Measurements from ENCODE around the gene HDC. TPM values are rescaled to one million over a fixed set of nuclear protein-coding genes. Genes with fewer than 3 reads are reported as not detected.

Gene HDC
- total RNA-seq, 1 experiment from 2014 or later, result not detected

DNA sequence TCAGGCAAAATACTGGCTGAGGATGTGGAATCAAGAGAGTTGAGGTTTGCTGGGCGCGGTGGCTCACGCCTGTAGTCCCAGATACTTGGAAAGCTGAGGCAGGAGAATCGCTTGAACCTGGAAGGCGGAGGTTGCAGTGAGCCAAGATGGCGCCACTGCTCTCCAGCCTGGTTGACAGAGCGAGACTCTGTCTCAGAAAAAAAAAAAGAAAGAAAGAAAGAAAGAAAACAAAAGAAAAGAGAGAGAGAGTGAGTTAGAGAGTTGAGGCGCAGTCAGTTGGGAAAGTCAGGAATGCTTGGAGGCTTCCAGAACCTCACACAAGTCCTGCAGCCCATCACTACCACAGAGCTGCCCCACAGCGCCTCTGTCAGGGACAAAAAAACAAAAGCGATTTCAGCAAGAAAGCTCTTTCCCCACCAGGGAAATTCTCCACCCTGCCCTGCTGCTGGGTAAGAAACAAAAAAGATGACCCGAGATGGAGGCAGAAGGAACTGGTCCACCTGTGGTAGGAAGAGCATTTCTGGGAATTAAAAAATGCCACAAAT lies 13.8 kb downstream of the HDC start:
- no peak for TF ChIP-seq CEBPB (IDR thresholded peaks at IDR 0.05; ENCODE audit: low read depth)
- no peak for TF ChIP-seq POLR2AphosphoS5 (IDR thresholded peaks at IDR 0.05; ENCODE audit: low read depth, low read length)
- TF ChIP-seq JUND (IDR thresholded peaks at IDR 0.05), result no peak
- intact Hi-C loops (cut with micrococcal nuclease), result no loop called here
- no peak overlapping the region for H3K4me3 ChIP-seq (replicated peaks in 1 of 2; ENCODE audit: low read depth in 1 of 2, low read length in 2 of 2)
- peaks cover 3% of the 10 kb centered on the region; the same call in 1 of the 2 replicates for H3K27me3 ChIP-seq (ENCODE audit: insufficient read depth, low read length)
- no peak overlapping the region for H3K9ac ChIP-seq (ENCODE audit: low read length)
- POLR2A ChIA-PET, result no interaction called here
- H3K4me2 ChIP-seq (ENCODE audit: low read length), result no peak overlapping the region
- BruUV-seq (replicated peaks), result no TSS peak
- H3K36me3 ChIP-seq (ENCODE audit: control insufficient read depth in 1 of 2, insufficient read depth in 2 of 2, low read length in 2 of 2), result no peaks in the 10 kb centered on the region
- H3K4me1 ChIP-seq (ENCODE audit: control insufficient read depth in 1 of 2, insufficient read depth in 2 of 2, low read length in 2 of 2), result peaks cover 7 to 8% of the 10 kb centered on the region in 2 experiments
- DNase-seq (ENCODE audit: low read depth, low spot score) (no peak), ATAC-seq (no peak)
- H3K27ac ChIP-seq (ENCODE audit: low read depth, low read length), result no peak overlapping the region
- no peak overlapping the region for H2AFZ ChIP-seq (ENCODE audit: low read depth, low read length, poor library complexity, severe bottlenecking)
- H3K79me2 ChIP-seq (ENCODE audit: insufficient read depth, low read length), result no peaks in the 10 kb centered on the region
- RAD21 ChIA-PET (ENCODE audit: low non-redundant PET in 1 of 2, low total read pairs in 2 of 2, uncharacterized antibody in 2 of 2, unreplicated experiment in 2 of 2), result no interaction called here
- H3K9me2 ChIP-seq (ENCODE audit: insufficient read depth), result no peaks in the 10 kb centered on the region
- no peaks in the 10 kb centered on the region for H3K9me3 ChIP-seq (ENCODE audit: control insufficient read depth in 1 of 2, insufficient read depth in 1 of 2, low read depth in 1 of 2, low read length in 2 of 2)
- no peaks in the 10 kb centered on the region for H4K20me1 ChIP-seq (ENCODE audit: insufficient read depth)
- CTCF ChIA-PET, result no interaction called here

DNA sequence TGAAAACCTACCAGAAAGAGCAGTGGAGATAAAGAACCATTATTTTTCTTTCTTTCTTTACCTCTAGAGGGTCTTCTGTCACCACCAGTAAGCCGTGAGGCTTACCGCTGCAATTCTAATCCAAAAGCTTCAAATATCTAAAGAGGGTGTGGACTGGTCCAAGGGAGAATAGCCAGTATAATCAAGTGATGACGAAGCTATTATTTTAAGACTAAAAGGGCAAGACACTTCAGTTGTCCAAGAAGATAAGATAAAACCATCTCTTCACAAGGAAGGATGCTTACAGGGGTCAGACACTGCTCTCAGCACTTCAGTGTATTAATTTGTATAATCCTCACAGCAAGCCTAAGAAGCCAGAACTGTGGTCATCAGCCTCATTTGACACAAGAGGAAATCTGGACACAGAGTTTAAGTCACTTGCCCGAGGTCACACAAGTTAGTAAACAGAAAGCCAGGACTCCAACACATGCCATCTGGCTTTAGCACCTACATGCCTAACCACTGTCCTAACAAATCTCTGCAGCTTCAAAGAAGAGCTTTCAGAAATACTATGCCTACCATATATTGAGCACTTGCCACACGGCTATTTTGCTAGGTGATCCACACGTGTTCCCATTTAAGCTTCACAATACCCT lies 14.6 kb downstream of the HDC start:
- Histone ChIP-seq H3K4me3 (replicated peaks in 1 of 2; ENCODE audit: low read depth in 1 of 2, low read length in 2 of 2) (no peak overlapping the region), H3K4me2 (ENCODE audit: low read length) (no peak overlapping the region)
- CTCF ChIA-PET, result no interaction called here
- TF ChIP-seq EGR1 (IDR thresholded peaks at IDR 0.05; ENCODE audit: low read depth), result no peak
- TF ChIP-seq EZH2 (IDR thresholded peaks at IDR 0.05), result no peak
- no peak for TF ChIP-seq SIN3A (IDR thresholded peaks at IDR 0.05; ENCODE audit: low read depth)
- TF ChIP-seq, protein P1, sequence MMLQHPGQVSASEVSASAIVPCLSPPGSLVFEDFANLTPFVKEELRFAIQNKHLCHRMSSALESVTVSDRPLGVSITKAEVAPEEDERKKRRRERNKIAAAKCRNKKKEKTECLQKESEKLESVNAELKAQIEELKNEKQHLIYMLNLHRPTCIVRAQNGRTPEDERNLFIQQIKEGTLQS (IDR thresholded peaks at IDR 0.05), result no peak
- TF ChIP-seq POLR2AphosphoS5 (IDR thresholded peaks at IDR 0.05; ENCODE audit: low read depth, low read length), result no peak
- TF ChIP-seq, protein P2, sequence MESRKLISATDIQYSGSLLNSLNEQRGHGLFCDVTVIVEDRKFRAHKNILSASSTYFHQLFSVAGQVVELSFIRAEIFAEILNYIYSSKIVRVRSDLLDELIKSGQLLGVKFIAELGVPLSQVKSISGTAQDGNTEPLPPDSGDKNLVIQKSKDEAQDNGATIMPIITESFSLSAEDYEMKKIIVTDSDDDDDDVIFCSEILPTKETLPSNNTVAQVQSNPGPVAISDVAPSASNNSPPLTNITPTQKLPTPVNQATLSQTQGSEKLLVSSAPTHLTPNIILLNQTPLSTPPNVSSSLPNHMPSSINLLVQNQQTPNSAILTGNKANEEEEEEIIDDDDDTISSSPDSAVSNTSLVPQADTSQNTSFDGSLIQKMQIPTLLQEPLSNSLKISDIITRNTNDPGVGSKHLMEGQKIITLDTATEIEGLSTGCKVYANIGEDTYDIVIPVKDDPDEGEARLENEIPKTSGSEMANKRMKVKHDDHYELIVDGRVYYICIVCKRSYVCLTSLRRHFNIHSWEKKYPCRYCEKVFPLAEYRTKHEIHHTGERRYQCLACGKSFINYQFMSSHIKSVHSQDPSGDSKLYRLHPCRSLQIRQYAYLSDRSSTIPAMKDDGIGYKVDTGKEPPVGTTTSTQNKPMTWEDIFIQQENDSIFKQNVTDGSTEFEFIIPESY (IDR thresholded peaks at IDR 0.05; ENCODE audit: extremely low read depth, insufficient replicate concordance, low read length), result no peak
- TF ChIP-seq TCF7L2 (IDR thresholded peaks at IDR 0.05; ENCODE audit: borderline replicate concordance, extremely low read depth, insufficient read depth, insufficient read length), result no peak
- TF ChIP-seq, protein P3, sequence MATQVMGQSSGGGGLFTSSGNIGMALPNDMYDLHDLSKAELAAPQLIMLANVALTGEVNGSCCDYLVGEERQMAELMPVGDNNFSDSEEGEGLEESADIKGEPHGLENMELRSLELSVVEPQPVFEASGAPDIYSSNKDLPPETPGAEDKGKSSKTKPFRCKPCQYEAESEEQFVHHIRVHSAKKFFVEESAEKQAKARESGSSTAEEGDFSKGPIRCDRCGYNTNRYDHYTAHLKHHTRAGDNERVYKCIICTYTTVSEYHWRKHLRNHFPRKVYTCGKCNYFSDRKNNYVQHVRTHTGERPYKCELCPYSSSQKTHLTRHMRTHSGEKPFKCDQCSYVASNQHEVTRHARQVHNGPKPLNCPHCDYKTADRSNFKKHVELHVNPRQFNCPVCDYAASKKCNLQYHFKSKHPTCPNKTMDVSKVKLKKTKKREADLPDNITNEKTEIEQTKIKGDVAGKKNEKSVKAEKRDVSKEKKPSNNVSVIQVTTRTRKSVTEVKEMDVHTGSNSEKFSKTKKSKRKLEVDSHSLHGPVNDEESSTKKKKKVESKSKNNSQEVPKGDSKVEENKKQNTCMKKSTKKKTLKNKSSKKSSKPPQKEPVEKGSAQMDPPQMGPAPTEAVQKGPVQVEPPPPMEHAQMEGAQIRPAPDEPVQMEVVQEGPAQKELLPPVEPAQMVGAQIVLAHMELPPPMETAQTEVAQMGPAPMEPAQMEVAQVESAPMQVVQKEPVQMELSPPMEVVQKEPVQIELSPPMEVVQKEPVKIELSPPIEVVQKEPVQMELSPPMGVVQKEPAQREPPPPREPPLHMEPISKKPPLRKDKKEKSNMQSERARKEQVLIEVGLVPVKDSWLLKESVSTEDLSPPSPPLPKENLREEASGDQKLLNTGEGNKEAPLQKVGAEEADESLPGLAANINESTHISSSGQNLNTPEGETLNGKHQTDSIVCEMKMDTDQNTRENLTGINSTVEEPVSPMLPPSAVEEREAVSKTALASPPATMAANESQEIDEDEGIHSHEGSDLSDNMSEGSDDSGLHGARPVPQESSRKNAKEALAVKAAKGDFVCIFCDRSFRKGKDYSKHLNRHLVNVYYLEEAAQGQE (IDR thresholded peaks at IDR 0.05; ENCODE audit: low read depth), result no peak
- TF ChIP-seq, protein P4, sequence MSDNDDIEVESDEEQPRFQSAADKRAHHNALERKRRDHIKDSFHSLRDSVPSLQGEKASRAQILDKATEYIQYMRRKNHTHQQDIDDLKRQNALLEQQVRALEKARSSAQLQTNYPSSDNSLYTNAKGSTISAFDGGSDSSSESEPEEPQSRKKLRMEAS (IDR thresholded peaks at IDR 0.05), result no peak
- no peak for TF ChIP-seq RAD21 (IDR thresholded peaks at IDR 0.05; ENCODE audit: low read depth)
- TF ChIP-seq ZFX (IDR thresholded peaks at IDR 0.05), result no peak
- TF ChIP-seq ZNF274 (IDR thresholded peaks at IDR 0.05; ENCODE audit: low read depth, low read length), result no peak

More for the DNA sequence above, 14.6 kb downstream of the HDC start:
- H3K27ac ChIP-seq (ENCODE audit: low read depth, low read length), result no peak overlapping the region
- POLR2A ChIA-PET, result no interaction called here
- RAD21 ChIA-PET (ENCODE audit: low non-redundant PET in 1 of 2, low total read pairs in 2 of 2, uncharacterized antibody in 2 of 2, unreplicated experiment in 2 of 2), result interaction anchor here in 1 of 2 experiments (0.7 kb wide), 1 partner anchor 97 kb away, joined by 3 read pairs; no protein-coding TSS in a partner anchor
- DNase-seq (ENCODE audit: low read depth, low spot score), result no peak
- no peaks in the 10 kb centered on the region for H3K79me2 ChIP-seq (ENCODE audit: insufficient read depth, low read length)
- no peak overlapping the region for H3K9ac ChIP-seq (ENCODE audit: low read length)
- no peaks in the 10 kb centered on the region for H3K9me3 ChIP-seq (ENCODE audit: control insufficient read depth in 1 of 2, insufficient read depth in 1 of 2, low read depth in 1 of 2, low read length in 2 of 2)
- BruUV-seq (replicated peaks), result no TSS peak
- no peak overlapping the region for H2AFZ ChIP-seq (ENCODE audit: low read depth, low read length, poor library complexity, severe bottlenecking)
- H4K20me1 ChIP-seq (ENCODE audit: insufficient read depth), result no peaks in the 10 kb centered on the region
- no peak for ATAC-seq
- no peaks in the 10 kb centered on the region; a peak in 1 of 4 replicates for H3K4me1 ChIP-seq (ENCODE audit: control insufficient read depth in 1 of 2, insufficient read depth in 2 of 2, low read length in 2 of 2)
- intact Hi-C loops (cut with micrococcal nuclease), result no loop called here
- peaks cover 3% of the 10 kb centered on the region; the same call in 1 of the 2 replicates for H3K27me3 ChIP-seq (ENCODE audit: insufficient read depth, low read length)
- H3K9me2 ChIP-seq (ENCODE audit: insufficient read depth), result no peaks in the 10 kb centered on the region
- no peaks in the 10 kb centered on the region for H3K36me3 ChIP-seq (ENCODE audit: control insufficient read depth in 1 of 2, insufficient read depth in 2 of 2, low read length in 2 of 2)
